HG03135 (cell line): ENCODE data around the gene HLA-E.
A peak's percentile ranks its signal among the peaks of the same experiment; 100 is the strongest.
"Not testable (repeated sequence)": the region's sequence is repeated elsewhere in the genome, so short reads cannot be mapped to it uniquely, and the experiment has no call there.

ENCODE experiments used
- ATAC-seq: cut with Tn5 transposase; IDR thresholded peaks from one replicate; pipeline ENCODE4 v1.9.1; 2021; ENCODE audit warnings: mild to moderate bottlenecking, moderate library complexity; ENCODE audit not compliant: unreplicated experiment

HLA-E gene

GRCh38 chr6:30489081-30490025 lies at the start of gene HLA-E:
Gene HLA-E, plus strand, starts transcription at chr6:30489509. Its CDS starts 23 bp downstream, at chr6:30489532.
- peak; percentile 80 for ATAC-seq

GRCh38 chr6:30441171-30441570 lies 48.1 kb upstream of the HLA-E start:
- no peak for ATAC-seq

DNA sequence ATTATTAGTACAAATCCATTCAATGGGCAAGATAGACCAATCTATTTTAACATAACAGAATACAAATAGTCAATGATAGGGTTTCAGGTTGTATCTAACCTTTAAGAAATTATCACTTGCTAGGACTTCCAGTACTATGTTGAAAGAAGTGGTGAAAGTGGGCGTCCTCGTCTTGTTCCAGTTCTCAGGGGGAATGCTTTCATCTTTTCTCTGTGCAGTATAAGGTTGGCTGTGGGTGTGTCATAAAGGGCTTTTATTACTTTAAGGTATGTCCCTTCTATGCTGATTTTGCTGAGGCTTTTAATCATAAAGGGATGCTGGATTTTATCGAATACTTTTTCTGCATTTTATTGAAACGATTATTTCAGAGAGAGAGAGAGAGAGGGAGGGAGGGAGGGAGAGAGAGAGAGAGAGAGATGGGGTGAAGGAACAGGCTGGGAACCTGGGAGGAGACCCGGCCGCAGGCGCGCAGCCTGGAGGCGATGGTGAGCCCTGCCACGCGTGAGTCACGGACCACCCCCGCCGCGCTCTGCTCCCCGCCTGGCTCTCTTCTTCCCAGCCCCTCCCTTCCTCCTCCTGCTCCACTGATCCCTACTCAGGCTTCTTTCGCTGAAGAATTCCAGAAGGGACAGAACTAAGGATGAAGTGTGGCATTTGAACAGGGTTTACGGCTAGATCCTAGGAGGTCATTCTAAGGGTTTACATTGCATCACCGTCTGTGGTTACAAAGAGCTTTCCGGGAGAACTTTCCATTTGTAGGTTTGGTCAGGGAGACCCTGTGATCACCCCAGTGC lies 45.5 kb upstream of the HLA-E start:
- no peak for ATAC-seq

DNA sequence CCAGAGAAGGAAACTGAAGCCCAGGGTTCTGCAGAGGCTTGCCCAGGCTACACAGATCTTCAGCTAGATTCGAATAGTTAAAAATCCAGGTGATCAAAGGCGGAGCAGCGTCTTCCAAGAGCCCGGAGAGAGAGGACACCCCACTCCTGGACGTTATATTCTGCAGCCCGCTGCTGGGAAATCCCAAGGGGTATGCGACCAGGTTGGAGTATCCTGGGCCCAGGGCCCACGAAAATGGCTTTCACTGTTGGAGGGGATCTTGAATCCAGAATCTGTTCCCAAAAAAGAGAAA lies 44.9 kb upstream of the HLA-E start:
- no peak for ATAC-seq

DNA sequence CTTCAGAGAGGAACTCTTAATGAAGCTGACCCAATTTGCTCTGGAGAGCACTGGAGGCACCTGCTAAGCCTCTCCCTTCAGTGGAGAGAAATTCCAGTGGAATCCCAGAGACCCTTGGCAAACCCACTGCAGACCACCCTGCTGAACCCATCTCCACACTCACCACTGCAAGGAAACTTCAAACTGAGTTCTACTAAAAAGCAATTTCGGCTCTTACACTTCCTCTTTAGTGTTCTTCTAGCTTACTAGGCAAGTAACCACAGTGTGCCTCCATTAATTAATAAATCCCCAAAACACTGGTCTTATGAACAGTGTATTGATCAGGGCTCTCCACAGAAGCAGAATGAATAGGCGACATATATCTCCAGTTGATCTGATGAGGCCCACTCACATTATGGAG lies 43.0 kb upstream of the HLA-E start:
- ATAC-seq = no peak

DNA sequence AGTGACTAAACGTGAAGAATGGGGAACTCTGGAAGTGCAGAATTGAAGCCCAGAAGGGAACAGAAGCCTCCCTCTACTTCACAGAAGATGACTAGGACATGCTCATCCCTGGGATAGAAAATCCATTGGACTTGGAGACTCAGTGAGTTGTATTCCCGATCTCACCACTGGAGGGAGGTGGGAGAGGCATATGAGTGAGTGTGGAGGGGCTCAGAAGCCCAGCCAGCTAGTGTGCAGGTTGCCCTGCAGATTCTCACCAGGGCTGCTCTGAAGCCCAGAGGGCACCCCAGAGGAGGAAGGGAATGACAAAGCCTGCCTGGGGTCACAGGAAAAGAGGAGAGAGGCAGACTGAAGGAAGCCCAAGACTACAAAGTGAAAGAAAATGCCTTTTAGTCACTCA lies 42.1 kb upstream of the HLA-E start:
- ATAC-seq = no peak

DNA sequence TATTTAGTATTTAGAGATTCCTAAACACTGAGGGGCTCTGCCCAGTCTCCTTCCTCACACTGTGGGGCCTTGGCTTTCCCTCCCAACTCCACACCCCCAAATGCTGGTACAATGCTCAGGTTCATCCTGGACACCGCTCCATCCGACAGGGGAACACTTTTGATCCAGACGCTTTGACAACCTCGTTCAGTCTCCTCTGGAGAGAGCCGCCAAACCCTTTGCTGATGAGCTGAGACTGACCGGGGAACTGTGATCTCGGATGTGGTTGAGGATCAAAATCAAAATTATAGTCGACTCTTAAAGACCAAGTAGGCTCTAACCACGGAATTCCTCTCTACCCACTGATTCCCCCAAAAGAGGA lies 38.8 kb upstream of the HLA-E start:
- ATAC-seq = no peak

GRCh38 chr6:30450909-30451841 lies 38.1 kb upstream of the HLA-E start:
- no peak for ATAC-seq

DNA sequence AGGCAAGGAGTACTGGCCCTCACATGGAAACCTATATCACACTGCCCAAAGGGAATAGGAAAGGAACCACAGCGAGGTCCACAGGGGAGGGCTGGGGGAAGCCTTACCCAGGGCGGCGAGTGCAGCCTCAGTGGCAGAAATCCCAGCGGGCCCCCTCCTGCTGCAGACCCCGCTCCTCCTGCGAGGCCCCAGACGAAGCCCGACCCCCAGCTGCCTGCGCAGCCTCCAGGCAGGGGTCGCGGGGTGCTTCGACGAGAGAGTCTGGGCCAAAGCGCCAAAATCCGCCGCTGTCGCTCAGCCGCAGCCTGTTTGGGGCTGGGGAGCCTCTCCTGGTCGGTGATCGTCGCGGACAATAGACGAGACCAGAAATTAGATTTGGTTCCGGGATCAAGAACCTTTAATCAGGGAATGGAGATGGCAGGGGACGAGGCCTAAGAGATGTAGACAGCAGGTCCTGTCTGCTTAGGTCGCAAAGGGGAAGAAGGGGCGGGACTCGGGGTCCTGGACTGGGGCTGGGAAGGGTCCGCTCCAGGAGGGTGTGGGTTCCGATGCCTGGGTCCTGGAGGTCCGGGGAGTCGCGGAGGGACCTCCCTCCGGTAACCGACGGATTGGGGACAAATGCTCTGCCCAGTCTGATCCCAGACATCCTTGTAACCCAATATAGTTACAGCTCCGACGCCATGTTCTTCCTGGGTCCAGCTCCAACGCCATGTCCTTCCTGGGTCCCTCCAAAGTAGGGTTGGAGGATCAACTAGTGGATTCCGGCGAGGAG lies 36.4 kb upstream of the HLA-E start:
- ATAC-seq = no peak

DNA sequence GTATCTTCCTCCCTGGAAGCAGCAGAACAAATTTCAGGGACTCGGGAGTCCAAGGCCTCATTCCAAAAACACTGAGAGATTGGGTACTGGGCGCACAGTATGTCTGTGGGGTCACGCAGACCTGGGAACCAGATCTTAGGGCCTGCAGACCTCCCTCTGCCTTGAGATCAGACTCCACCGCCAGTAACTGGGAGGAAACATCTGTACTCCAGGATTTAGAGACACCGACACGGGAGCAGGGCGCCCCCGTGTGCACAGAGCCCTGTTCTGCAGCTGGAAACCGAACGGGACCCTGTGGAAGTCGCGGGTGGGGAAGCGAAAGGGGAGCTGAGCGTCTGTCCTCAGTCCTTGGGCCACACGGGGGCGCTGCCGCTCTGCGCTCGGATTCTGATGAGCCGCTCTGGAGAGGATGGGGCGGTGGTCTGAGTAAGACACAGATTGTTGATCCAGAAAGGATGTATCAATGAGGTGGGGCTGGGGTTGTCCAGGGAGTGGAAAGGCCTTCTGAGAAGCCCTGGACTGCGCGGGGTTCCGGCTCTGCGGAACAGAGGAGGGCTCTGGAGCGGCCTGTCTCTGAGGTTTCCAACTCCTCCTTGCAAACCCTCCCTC lies 35.7 kb upstream of the HLA-E start:
- ATAC-seq = no peak

DNA sequence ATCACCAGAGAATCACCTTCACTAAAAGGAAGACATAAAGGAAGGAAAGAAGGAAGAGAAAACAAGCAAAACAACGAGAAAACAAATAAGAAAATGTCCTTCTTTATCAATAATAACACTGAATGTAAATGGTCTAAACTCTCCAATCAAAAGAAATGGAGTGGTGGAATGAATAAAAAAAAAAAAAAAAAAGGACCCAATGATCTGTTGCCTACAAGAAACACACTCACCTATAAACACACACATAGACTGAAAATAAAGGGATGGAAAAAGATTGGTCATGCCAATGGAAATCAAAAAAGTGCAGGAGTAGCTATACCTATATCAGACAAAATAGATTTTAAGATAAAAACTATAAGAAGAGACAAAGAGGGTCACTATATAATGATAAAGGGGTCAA lies 30.2 kb upstream of the HLA-E start:
- ATAC-seq = no peak

GRCh38 chr6:30461055-30461454 lies 28.3 kb upstream of the HLA-E start:
- no peak for ATAC-seq

DNA sequence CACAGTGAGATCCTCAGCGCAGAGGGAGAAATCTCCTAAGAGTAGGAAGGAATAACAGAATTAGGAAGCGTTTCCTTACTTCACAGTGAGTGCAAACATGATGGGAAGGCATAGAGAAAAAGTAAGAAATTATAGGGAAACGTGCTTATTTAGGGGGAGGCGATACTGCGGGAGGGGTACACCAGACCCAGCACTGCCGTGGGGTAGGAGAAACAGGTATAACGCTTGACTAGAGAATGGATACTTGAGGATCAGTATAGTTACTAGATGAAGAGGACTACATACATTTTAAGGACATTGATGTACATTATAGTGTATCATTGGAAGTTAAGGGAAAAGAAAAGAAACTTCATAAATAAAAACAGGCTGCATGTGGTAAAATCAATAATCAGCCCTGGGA lies 26.8 kb upstream of the HLA-E start:
- no peak for ATAC-seq

- ATAC-seq = no peak
These were observed 26.1 kb upstream of the HLA-E start for GRCh38 chr6:30463242-30463641.

DNA sequence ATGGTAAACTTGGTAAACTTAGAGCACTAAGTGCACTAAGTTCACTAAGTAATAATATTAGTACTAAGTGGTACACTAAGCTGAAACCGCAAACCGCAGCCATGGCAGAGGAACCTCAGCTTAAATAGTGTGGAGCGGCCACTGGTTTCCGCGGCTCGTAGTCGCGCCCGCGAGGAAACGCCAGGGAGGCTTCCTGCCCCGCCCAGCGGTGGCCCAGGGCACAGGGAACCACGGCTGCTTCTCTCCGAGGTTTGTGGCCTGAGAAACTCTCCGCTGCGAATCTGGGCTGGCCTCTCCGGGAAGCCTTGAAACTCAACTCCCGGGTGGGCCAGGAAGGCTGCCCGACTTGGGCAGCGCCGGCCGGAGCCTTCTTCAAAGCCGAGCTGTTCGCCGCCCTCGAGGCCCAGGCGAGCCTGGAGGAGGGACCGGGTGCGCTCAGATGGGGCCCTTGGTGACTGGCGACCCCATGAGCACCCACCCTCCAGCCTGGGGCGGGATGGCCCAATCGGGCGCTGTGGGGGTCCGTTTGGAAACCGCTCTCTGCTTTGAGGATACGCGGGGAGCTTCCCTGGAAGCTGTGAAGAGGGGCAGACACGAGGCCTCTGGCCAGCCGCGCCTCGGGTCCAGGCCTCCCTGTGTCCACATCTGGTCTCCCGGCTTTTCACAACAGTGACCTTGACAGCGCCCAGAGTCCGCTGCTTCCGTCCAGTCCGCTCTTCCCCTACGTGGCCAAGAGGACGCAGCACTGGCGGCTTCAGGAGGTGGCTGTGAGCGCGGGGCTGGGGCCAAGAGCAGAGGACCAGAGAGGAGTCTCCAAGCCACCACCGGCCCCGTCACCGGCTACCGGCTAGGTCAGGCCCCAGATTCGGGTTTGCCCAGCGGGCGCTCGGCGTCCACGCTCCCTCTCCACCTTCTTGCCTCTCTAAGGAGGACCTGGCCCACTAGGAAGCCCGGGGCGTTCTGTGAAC lies 25.4 kb upstream of the HLA-E start:
- no peak for ATAC-seq

- ATAC-seq = no peak
These were observed 23.6 kb upstream of the HLA-E start for GRCh38 chr6:30465595-30466306.

GRCh38 chr6:30470968-30471367 lies 18.3 kb upstream of the HLA-E start:
- no peak for ATAC-seq

GRCh38 chr6:30475116-30475515 lies 14.2 kb upstream of the HLA-E start:
- ATAC-seq = not testable (repeated sequence)
